HepG2 (cell line): ENCODE measurements around the gene NRN1L. TPM values are rescaled to one million over a fixed set of nuclear protein-coding genes. Genes with fewer than 3 reads are reported as not detected.

Experiments used
- BCL3 ChIP-seq: sonication (generic); formaldehyde crosslinking; IDR thresholded peaks from 2 replicates; pipeline ENCODE4 v1.5.1; 2020; ENCODE audit warnings: mild to moderate bottlenecking, missing genetic modification reagents, moderate library complexity
- ETV5 ChIP-seq: IDR thresholded peaks from 2 replicates; pipeline ENCODE4 v1.6.1; 2018; ENCODE audit warnings: missing biosample characterization, missing genetic modification reagents, inconsistent platforms, borderline replicate concordance
- HDAC1 ChIP-seq: sonication (generic); formaldehyde crosslinking; IDR thresholded peaks from 2 replicates; pipeline ENCODE4 v1.5.1; 2020; ENCODE audit warnings: mild to moderate bottlenecking, missing genetic modification reagents
- HIVEP1 ChIP-seq: sonication (generic); formaldehyde crosslinking; IDR thresholded peaks from 2 replicates; pipeline ENCODE4 v1.4.0; 2020; ENCODE audit warnings: mild to moderate bottlenecking, missing genetic modification reagents
- KDM1A ChIP-seq: IDR thresholded peaks from 2 replicates; pipeline ENCODE4 v1.6.1; 2016; ENCODE audit warnings: missing compliant biosample characterization
- KDM2A ChIP-seq: sonication (generic); formaldehyde crosslinking; IDR thresholded peaks from 2 replicates; pipeline ENCODE4 v1.4.0; 2020; ENCODE audit warnings: low read depth, missing genetic modification reagents, borderline replicate concordance
- NFE2 ChIP-seq: sonication (generic); formaldehyde crosslinking; IDR thresholded peaks from 2 replicates; pipeline ENCODE4 v1.4.0; 2020; ENCODE audit warnings: missing genetic modification reagents
- RARG ChIP-seq: sonication (generic); formaldehyde crosslinking; IDR thresholded peaks from 2 replicates; pipeline ENCODE4 v1.4.0; 2020; ENCODE audit warnings: low read depth, mild to moderate bottlenecking, missing genetic modification reagents
- SALL2 ChIP-seq: sonication (generic); formaldehyde crosslinking; IDR thresholded peaks from 2 replicates; pipeline ENCODE4 v1.8.1; 2023; ENCODE audit warnings: mild to moderate bottlenecking, missing genetic modification reagents, inconsistent platforms
- ZBTB40 ChIP-seq, 2 experiments: fragments of 450-650 bp in 1 of 2; sonication (generic) in 1 of 2; formaldehyde crosslinking in 1 of 2; IDR thresholded peaks; 2 replicates each; pipeline versions ENCODE4 v1.6.1 to v1.8.0; 2016 to 2022; ENCODE audit warnings: antibody characterized with exemption in 1 of 2, mild to moderate bottlenecking in 1 of 2, missing genetic modification reagents in 1 of 2
- ZFAT ChIP-seq: sonication (generic); formaldehyde crosslinking; conservative IDR thresholded peaks from 2 replicates; pipeline ENCODE4 v1.8.1; 2023; ENCODE audit warnings: missing genetic modification reagents, inconsistent platforms
- ZNF207 ChIP-seq: fragments of 450-650 bp; IDR thresholded peaks from 2 replicates; pipeline ENCODE4 v1.6.1; 2016; ENCODE audit warnings: antibody characterized with exemption, borderline replicate concordance
- ZNF256 ChIP-seq: sonication (generic); formaldehyde crosslinking; conservative IDR thresholded peaks from 2 replicates; pipeline ENCODE4 v1.4.0; 2020; ENCODE audit warnings: missing genetic modification reagents
- ZNF281 ChIP-seq: sonication (generic); formaldehyde crosslinking; IDR thresholded peaks from 2 replicates; pipeline ENCODE4 v1.4.0; 2020; ENCODE audit warnings: missing genetic modification reagents, borderline replicate concordance
- ZNF790 ChIP-seq: sonication (generic); formaldehyde crosslinking; IDR thresholded peaks from 2 replicates; pipeline ENCODE4 v1.8.0; 2022; ENCODE audit warnings: missing genetic modification reagents, mild to moderate bottlenecking, borderline replicate concordance
- polyA plus RNA-seq, 8 experiments: library from polyadenylated mRNA; depleted of rRNA in 3 of 8; stranded (reverse) in 7 of 8; unstranded in 1 of 8; fragments of >200 nt; fragmentation: Illumina TruSeq in 4 of 8; extraction: Trizol in 4 of 8; gene quantifications; 2 replicates each; pipeline versions ENCODE4 v1.2.1 to v1.2.3, GENCODE V29; 2011 to 2016; ENCODE audit warnings: low read depth in 4 of 8, missing spikeins in 1 of 8, mixed read lengths in 1 of 8; ENCODE audit not compliant: insufficient read depth in 1 of 8
- total RNA-seq, 5 experiments: library from RNA; depleted of rRNA; stranded (reverse); fragments of >200 nt; fragmentation: Illumina TruSeq; extraction: Trizol; gene quantifications; 2 replicates each; pipeline ENCODE4 v1.2.3, GENCODE V29; 2016; ENCODE audit warnings: low read depth in 1 of 5

NRN1L gene
- total and polyA plus RNA-seq, 2 of the 13 experiments (the other 11 are each of a cell fraction or from before 2014, with no cell fraction given) = 0.53 to 1.2 TPM

- TF ChIP-seq ZNF790 (no peak), HDAC1 (CRISPR knock-in tag) (peak; percentile 70), RARG (CRISPR knock-in tag) (no peak), ZNF256 (CRISPR knock-in tag) (no peak), ETV5 (CRISPR knock-in tag) (peak; percentile 69; the same call in 1 of the 2 replicates), ZNF207 (no peak), NFE2 (CRISPR knock-in tag) (no peak), SALL2 (CRISPR knock-in tag) (no peak), KDM2A (CRISPR knock-in tag) (peak; percentile 52), BCL3 (0 out of 2 replicates have a peak, but pooled peaks have one; percentile 67), HIVEP1 (no peak), ZFAT (no peak), ZBTB40 (IDR thresholded peaks at IDR 0.05) (no peak), ZBTB40 (CRISPR knock-in tag; IDR thresholded peaks at IDR 0.05) (no peak), ZNF281 (CRISPR knock-in tag) (0 out of 2 replicates have a peak, but pooled peaks have one; percentile 57), KDM1A (CRISPR knock-in tag) (no peak)
Measured at GRCh38 chr16:67857547-67858233, 27.0 kb upstream of the NRN1L start (continued).
